ENCODE results near the gene UBL3.

- TF ChIP-seq CTCF (IDR thresholded peaks at IDR 0.05; ENCODE audit: control extremely low read depth in 1 of 3, insufficient read depth in 1 of 3, low read depth in 1 of 3, low read length in 3 of 3) (no peak), MAX (IDR thresholded peaks at IDR 0.05) (no peak), POLR2A (IDR thresholded peaks at IDR 0.05; ENCODE audit: control extremely low read depth in 1 of 2, low read depth in 2 of 2, low read length in 2 of 2) (no peak), EZH2 (IDR thresholded peaks at IDR 0.05; ENCODE audit: low read depth, low read length, severe bottlenecking) (no peak), USF2 (IDR thresholded peaks at IDR 0.05; ENCODE audit: low read length) (no peak), ZNF274 (IDR thresholded peaks at IDR 0.05; ENCODE audit: borderline replicate concordance, extremely low read depth, low read length) (no peak), TEAD4 (IDR thresholded peaks at IDR 0.05; ENCODE audit: low read depth, low read length) (no peak), CHD1 (IDR thresholded peaks at IDR 0.05; ENCODE audit: low read depth, low read length) (no peak), TAF1 (IDR thresholded peaks at IDR 0.05; ENCODE audit: low read depth, low read length) (no peak), RXRA (IDR thresholded peaks at IDR 0.05; ENCODE audit: insufficient read depth, low read depth, low read length) (no peak), RAD21 (IDR thresholded peaks at IDR 0.05 in 1 of 2, conservative IDR thresholded peaks at IDR 0.05 in 1 of 2; ENCODE audit: low read depth in 2 of 2, low read length in 2 of 2) (no peak), CEBPB (IDR thresholded peaks at IDR 0.05; ENCODE audit: low read depth, low read length) (no peak)
Measured at GRCh38 chr13:29810898-29811297, 39.5 kb downstream of the UBL3 start.
